Activated naive CD8-positive, alpha-beta T cell (primary cell): ENCODE results near the gene ESD.
"Not testable (repeated sequence)": the region's sequence is repeated elsewhere in the genome, so short reads cannot be mapped to it uniquely, and the experiment has no call there.

Experiments used
- H3K27ac Mint-ChIP-seq: one replicate; pipeline ENCODE4 v1.8.0; 2021; ENCODE audit warnings: mixed read lengths
- H3K27me3 Mint-ChIP-seq: one replicate; pipeline ENCODE4 v1.8.0; 2021; ENCODE audit warnings: mixed read lengths
- H3K36me3 Mint-ChIP-seq: one replicate; pipeline ENCODE4 v1.8.0; 2021; ENCODE audit warnings: mixed read lengths
- H3K4me1 Mint-ChIP-seq: one replicate; pipeline ENCODE4 v1.8.0; 2021; ENCODE audit warnings: low read depth, mixed read lengths
- H3K4me3 Mint-ChIP-seq: one replicate; pipeline ENCODE4 v1.8.0; 2021; ENCODE audit warnings: mild to moderate bottlenecking, mixed read lengths
- H3K9me3 Mint-ChIP-seq: one replicate; pipeline ENCODE4 v1.8.0; 2021; ENCODE audit warnings: low read depth, mixed read lengths

Gene ESD

GRCh38 chr13:46796515-46797474 is at the start of gene ESD:
Gene ESD (minus strand): TSS chr13:46797161. CDS start chr13:46791413, 5,748 bp downstream.
- peak within 1 kb of the TSS; percentile 97 for H3K4me3 Mint-ChIP-seq
- no peaks in the 10 kb centered on the region for H3K27me3 Mint-ChIP-seq

GRCh38 chr13:46846726-46847125 is 49.8 kb upstream of the ESD start:
- Mint-ChIP-seq H3K27me3 (peaks cover 2% of the 10 kb centered on the region), H3K9me3 (no peaks in the 10 kb centered on the region), H3K4me3 (no peak overlapping the region), H3K36me3 (no peaks in the 10 kb centered on the region), H3K4me1 (no peaks in the 10 kb centered on the region), H3K27ac (no peak overlapping the region)

More at GRCh38 chr13:46796515-46797474, at the start of gene ESD:
- H3K9me3 Mint-ChIP-seq: no peaks in the 10 kb centered on the region
- H3K36me3 Mint-ChIP-seq: peaks cover 10% of the 10 kb centered on the region
- peak within 1 kb of the TSS; percentile 98 for H3K27ac Mint-ChIP-seq
- H3K4me1 Mint-ChIP-seq: peaks cover 50% of the 10 kb centered on the region

- Mint-ChIP-seq H3K27ac (no peak overlapping the region), H3K9me3 (no peaks in the 10 kb centered on the region), H3K27me3 (no peaks in the 10 kb centered on the region), H3K4me1 (no peaks in the 10 kb centered on the region), H3K4me3 (no peak overlapping the region), H3K36me3 (no peaks in the 10 kb centered on the region)
These were observed 48.2 kb upstream of the ESD start for GRCh38 chr13:46845146-46845545.

GRCh38 chr13:46844431-46844830 is 47.5 kb upstream of the ESD start:
- H3K36me3 Mint-ChIP-seq: no peaks in the 10 kb centered on the region
- H3K27me3 Mint-ChIP-seq: no peaks in the 10 kb centered on the region
- H3K4me3 Mint-ChIP-seq: no peak overlapping the region
- H3K9me3 Mint-ChIP-seq: no peaks in the 10 kb centered on the region
- no peaks in the 10 kb centered on the region for H3K4me1 Mint-ChIP-seq
- no peak overlapping the region for H3K27ac Mint-ChIP-seq

- Mint-ChIP-seq H3K36me3 (no peaks in the 10 kb centered on the region), H3K9me3 (no peaks in the 10 kb centered on the region), H3K27me3 (peaks cover 3% of the 10 kb centered on the region), H3K4me1 (no peaks in the 10 kb centered on the region), H3K4me3 (no peak overlapping the region), H3K27ac (no peak overlapping the region)
These were observed 42.4 kb upstream of the ESD start for GRCh38 chr13:46839399-46839798.

GRCh38 chr13:46834657-46835056 is 37.7 kb upstream of the ESD start:
- Mint-ChIP-seq H3K4me3 (no peak overlapping the region), H3K27ac (no peak overlapping the region), H3K36me3 (no peaks in the 10 kb centered on the region), H3K4me1 (no peaks in the 10 kb centered on the region), H3K9me3 (no peaks in the 10 kb centered on the region), H3K27me3 (peaks cover 3% of the 10 kb centered on the region)

GRCh38 chr13:46831588-46832194 is 34.7 kb upstream of the ESD start:
- Mint-ChIP-seq H3K27ac (no peak overlapping the region), H3K4me1 (no peaks in the 10 kb centered on the region), H3K9me3 (no peaks in the 10 kb centered on the region), H3K27me3 (no peaks in the 10 kb centered on the region), H3K4me3 (no peak overlapping the region), H3K36me3 (no peaks in the 10 kb centered on the region)

GRCh38 chr13:46830405-46831005 is 33.5 kb upstream of the ESD start:
- Mint-ChIP-seq H3K9me3 (no peaks in the 10 kb centered on the region), H3K4me3 (no peak overlapping the region), H3K36me3 (no peaks in the 10 kb centered on the region), H3K27ac (no peak overlapping the region), H3K4me1 (no peaks in the 10 kb centered on the region), H3K27me3 (no peaks in the 10 kb centered on the region)

GRCh38 chr13:46822551-46822950 is 25.6 kb upstream of the ESD start:
- Mint-ChIP-seq H3K4me1 (no peaks in the 10 kb centered on the region), H3K27ac (no peak overlapping the region), H3K9me3 (no peaks in the 10 kb centered on the region), H3K36me3 (no peaks in the 10 kb centered on the region), H3K27me3 (peaks cover 1% of the 10 kb centered on the region), H3K4me3 (no peak overlapping the region)

GRCh38 chr13:46817838-46818476 is 21.0 kb upstream of the ESD start:
- Mint-ChIP-seq H3K4me3 (no peak overlapping the region), H3K27ac (no peak overlapping the region), H3K9me3 (peaks cover 5% of the 10 kb centered on the region), H3K36me3 (peaks cover 4% of the 10 kb centered on the region), H3K27me3 (peaks cover 3% of the 10 kb centered on the region), H3K4me1 (no peaks in the 10 kb centered on the region)

GRCh38 chr13:46817095-46817494 is 20.1 kb upstream of the ESD start:
- Mint-ChIP-seq H3K27me3 (peaks cover 4% of the 10 kb centered on the region), H3K4me1 (no peaks in the 10 kb centered on the region), H3K36me3 (peaks cover 12% of the 10 kb centered on the region), H3K27ac (no peak overlapping the region), H3K4me3 (no peak overlapping the region), H3K9me3 (peaks cover 12% of the 10 kb centered on the region)

GRCh38 chr13:46816371-46816770 is 19.4 kb upstream of the ESD start:
- Mint-ChIP-seq H3K27me3 (peaks cover 6% of the 10 kb centered on the region), H3K4me1 (no peaks in the 10 kb centered on the region), H3K9me3 (peaks cover 14% of the 10 kb centered on the region), H3K27ac (no peak overlapping the region), H3K4me3 (no peak overlapping the region), H3K36me3 (peaks cover 13% of the 10 kb centered on the region)

- Mint-ChIP-seq H3K27me3 (peaks cover 13% of the 10 kb centered on the region), H3K27ac (no peak overlapping the region), H3K36me3 (peaks cover 15% of the 10 kb centered on the region), H3K4me3 (no peak overlapping the region), H3K4me1 (no peaks in the 10 kb centered on the region), H3K9me3 (peaks cover 14% of the 10 kb centered on the region)
These were observed 15.4 kb upstream of the ESD start for GRCh38 chr13:46812301-46812797.

- peaks cover 15% of the 10 kb centered on the region for H3K36me3 Mint-ChIP-seq
- peaks cover 13% of the 10 kb centered on the region for H3K27me3 Mint-ChIP-seq
- H3K9me3 Mint-ChIP-seq: peaks cover 14% of the 10 kb centered on the region
- no peak overlapping the region for H3K27ac Mint-ChIP-seq
- H3K4me3 Mint-ChIP-seq: no peak overlapping the region
- no peaks in the 10 kb centered on the region for H3K4me1 Mint-ChIP-seq
These were observed 13.5 kb upstream of the ESD start for GRCh38 chr13:46810440-46810839.

- H3K27ac Mint-ChIP-seq, H3K27me3 Mint-ChIP-seq: not testable (repeated sequence)
These were observed 8.0 kb upstream of the ESD start for GRCh38 chr13:46804921-46805320.

More at GRCh38 chr13:46804921-46805320, 8.0 kb upstream of the ESD start:
- H3K9me3 Mint-ChIP-seq, H3K4me1 Mint-ChIP-seq, H3K36me3 Mint-ChIP-seq, H3K4me3 Mint-ChIP-seq: not testable (repeated sequence)
